Immature natural killer cell (primary cell): ENCODE measurements around the gene SRR. TPM values are rescaled to one million over a fixed set of nuclear protein-coding genes. Genes with fewer than 3 reads are reported as not detected.

Source experiments
- DNase-seq, 3 donors: peaks; one replicate each; pipeline ENCODE4 v3.0.0; 2022; ENCODE audit warnings: mixed read lengths in 1 of 3
- H3K27ac Mint-ChIP-seq, 6 donors: one replicate each; pipeline ENCODE4 v1.8.0; 2020; ENCODE audit warnings: mixed read lengths in 6 of 6, mild to moderate bottlenecking in 5 of 6, inconsistent platforms in 4 of 6, moderate library complexity in 3 of 6
- H3K27me3 Mint-ChIP-seq, 3 donors: one replicate each; pipeline ENCODE4 v1.8.0; 2020 to 2021; ENCODE audit warnings: low read depth in 3 of 3, mild to moderate bottlenecking in 3 of 3, mixed read lengths in 3 of 3, moderate library complexity in 3 of 3, inconsistent platforms in 1 of 3
- H3K36me3 Mint-ChIP-seq, 3 donors: one replicate each; pipeline ENCODE4 v1.8.0; 2020; ENCODE audit warnings: mixed read lengths in 3 of 3, inconsistent platforms in 2 of 3, mild to moderate bottlenecking in 2 of 3
- H3K4me1 Mint-ChIP-seq, 2 donors: one replicate each; pipeline ENCODE4 v1.8.0; 2020; ENCODE audit warnings: inconsistent platforms in 2 of 2, mild to moderate bottlenecking in 2 of 2, mixed read lengths in 2 of 2, moderate library complexity in 1 of 2
- H3K4me3 Mint-ChIP-seq, 5 donors: one replicate each; pipeline ENCODE4 v1.8.0; 2020; ENCODE audit warnings: mild to moderate bottlenecking in 5 of 5, mixed read lengths in 5 of 5, inconsistent platforms in 3 of 5, moderate library complexity in 3 of 5
- H3K9me3 Mint-ChIP-seq, 6 donors: one replicate each; pipeline ENCODE4 v1.8.0; 2020; ENCODE audit warnings: mild to moderate bottlenecking in 6 of 6, mixed read lengths in 6 of 6, inconsistent platforms in 4 of 6, moderate library complexity in 3 of 6
- polyA plus RNA-seq, 3 donors: library from polyadenylated mRNA; unstranded; fragments of 300-500 nt; fragmentation: Illumina TruSeq; gene quantifications; one replicate each; pipeline ENCODE4 v1.2.3, GENCODE V29; 2021

Gene SRR
- polyA plus RNA-seq, 3 donors from 2014 or later: 6.6 to 13.9 (median 8.6) TPM

GRCh38 chr17:2271985-2272702, 31.6 kb upstream of the SRR start:
- Mint-ChIP-seq H3K4me3 (peak overlapping the region; percentile 15 to 75 (median 51)), H3K9me3 (no peaks in the 10 kb centered on the region), H3K27ac (peak overlapping the region; percentile 36 to 69 (median 66)), H3K36me3 (peaks cover 0 to 10% (median 7%) of the 10 kb centered on the region in 3 donors), H3K4me1 (peaks cover 59 to 71% of the 10 kb centered on the region in 2 donors), H3K27me3 (peaks cover 0 to 2% (median 0%) of the 10 kb centered on the region in 3 donors)
- DNase-seq: peak in 2 of 3 donors; percentile 35 to 36

- Mint-ChIP-seq H3K4me3 (peak overlapping the region in 1 of 5 donors; percentile 15), H3K27me3 (peaks cover 0 to 2% (median 0%) of the 10 kb centered on the region in 3 donors), H3K9me3 (no peaks in the 10 kb centered on the region), H3K27ac (peak overlapping the region in 3 of 6 donors; percentile 6 to 16 (median 13)), H3K4me1 (peaks cover 48 to 57% of the 10 kb centered on the region in 2 donors), H3K36me3 (peaks cover 12 to 18% (median 17%) of the 10 kb centered on the region in 3 donors)
- no peak for DNase-seq
These were observed 29.3 kb upstream of the SRR start for GRCh38 chr17:2274414-2274813.

- peaks cover 40 to 44% of the 10 kb centered on the region in 2 donors for H3K4me1 Mint-ChIP-seq
- peaks cover 12 to 25% (median 22%) of the 10 kb centered on the region in 3 donors for H3K36me3 Mint-ChIP-seq
- H3K27ac Mint-ChIP-seq: peak overlapping the region; percentile 34 to 86 (median 58)
- peak in 2 of 3 donors; percentile 32 for DNase-seq
- no peaks in the 10 kb centered on the region for H3K9me3 Mint-ChIP-seq
- peak overlapping the region; percentile 4 to 54 (median 34) for H3K4me3 Mint-ChIP-seq
- no peaks in the 10 kb centered on the region for H3K27me3 Mint-ChIP-seq
These were observed 28.0 kb upstream of the SRR start for GRCh38 chr17:2275722-2276121.

GRCh38 chr17:2277429-2278170, 26.1 kb upstream of the SRR start:
- H3K9me3 Mint-ChIP-seq: no peaks in the 10 kb centered on the region
- H3K4me3 Mint-ChIP-seq: no peak overlapping the region
- peak overlapping the region in 1 of 6 donors; percentile 83 for H3K27ac Mint-ChIP-seq
- peaks cover 0 to 6% (median 0%) of the 10 kb centered on the region in 3 donors for H3K27me3 Mint-ChIP-seq
- H3K4me1 Mint-ChIP-seq: peaks cover 33 to 44% of the 10 kb centered on the region in 2 donors
- DNase-seq: no peak
- H3K36me3 Mint-ChIP-seq: peaks cover 29 to 38% (median 30%) of the 10 kb centered on the region in 3 donors

- H3K27me3 Mint-ChIP-seq: peaks cover 0 to 6% (median 2%) of the 10 kb centered on the region in 3 donors
- no peak for DNase-seq
- peaks cover 36 to 45% (median 39%) of the 10 kb centered on the region in 3 donors for H3K36me3 Mint-ChIP-seq
- no peak overlapping the region for H3K4me3 Mint-ChIP-seq
- H3K4me1 Mint-ChIP-seq: peaks cover 24 to 36% of the 10 kb centered on the region in 2 donors
- peak overlapping the region in 2 of 6 donors; percentile 75 to 80 for H3K27ac Mint-ChIP-seq
- H3K9me3 Mint-ChIP-seq: no peaks in the 10 kb centered on the region
These were observed 24.0 kb upstream of the SRR start for GRCh38 chr17:2279707-2280106.

DNA sequence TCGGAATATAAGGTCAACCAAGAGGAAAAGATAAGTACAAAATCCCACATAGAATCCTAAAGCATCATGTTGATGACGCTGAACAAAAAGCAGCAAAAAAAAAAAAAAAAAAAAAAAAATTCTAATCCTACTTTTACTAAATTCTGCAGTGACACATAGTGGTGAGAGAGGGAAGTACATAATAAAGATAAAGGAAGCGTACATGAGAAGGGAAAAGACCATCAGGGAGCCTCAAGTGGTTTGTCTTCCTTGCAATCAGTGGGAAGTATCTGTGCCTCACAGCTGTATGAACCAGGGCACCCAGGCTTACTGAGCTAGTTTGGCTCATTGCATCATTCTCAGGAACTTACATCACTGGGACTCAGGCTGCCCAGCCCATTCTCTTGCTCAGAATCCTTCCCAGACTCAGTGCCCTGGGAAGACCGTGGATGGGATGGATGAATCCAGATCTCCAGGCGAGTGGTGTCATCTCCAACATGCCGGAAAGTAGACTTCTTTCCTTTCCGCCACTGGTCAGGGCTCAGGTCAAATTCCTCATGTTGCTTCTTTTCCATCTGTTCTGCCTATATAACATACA, 21.4 kb upstream of the SRR start:
- Mint-ChIP-seq H3K4me1 (peaks cover 5 to 15% of the 10 kb centered on the region in 2 donors), H3K27ac (peak overlapping the region; percentile 29 to 90 (median 71)), H3K4me3 (no peak overlapping the region), H3K9me3 (no peaks in the 10 kb centered on the region), H3K27me3 (peaks cover 0 to 6% (median 2%) of the 10 kb centered on the region in 3 donors), H3K36me3 (peaks cover 42 to 52% (median 48%) of the 10 kb centered on the region in 3 donors)
- peak; percentile 57 to 66 (median 61) for DNase-seq

DNA sequence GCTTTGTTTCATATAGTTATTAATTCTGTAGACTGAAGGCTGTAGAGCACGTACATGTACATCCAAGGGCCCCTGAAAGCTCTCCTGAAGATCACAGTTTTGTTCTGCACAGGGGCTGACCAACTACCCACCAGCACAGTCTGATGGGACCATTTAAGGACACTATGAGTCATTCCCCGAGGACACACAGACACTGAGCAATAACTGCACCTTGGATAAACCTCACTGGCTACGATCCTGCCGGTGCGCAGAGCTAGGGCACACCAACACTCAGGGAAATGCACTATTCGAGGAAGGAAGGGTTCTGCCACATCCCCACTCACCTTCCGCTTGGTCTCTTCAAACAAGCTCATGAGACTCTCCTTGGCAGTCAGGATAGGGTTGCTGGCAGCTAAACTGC, 20.4 kb upstream of the SRR start:
- peaks cover 0 to 9% (median 2%) of the 10 kb centered on the region in 3 donors for H3K27me3 Mint-ChIP-seq
- DNase-seq: no peak
- peaks cover 45 to 56% (median 53%) of the 10 kb centered on the region in 3 donors for H3K36me3 Mint-ChIP-seq
- H3K4me3 Mint-ChIP-seq: no peak overlapping the region
- peaks cover 5 to 15% of the 10 kb centered on the region in 2 donors for H3K4me1 Mint-ChIP-seq
- no peaks in the 10 kb centered on the region for H3K9me3 Mint-ChIP-seq
- H3K27ac Mint-ChIP-seq: peak overlapping the region in 2 of 6 donors; percentile 30 to 32

GRCh38 chr17:2289878-2290478, 13.8 kb upstream of the SRR start:
- Mint-ChIP-seq H3K4me3 (no peak overlapping the region), H3K36me3 (peaks cover 22 to 44% (median 32%) of the 10 kb centered on the region in 3 donors), H3K9me3 (no peaks in the 10 kb centered on the region), H3K27me3 (peaks cover 0 to 5% (median 0%) of the 10 kb centered on the region in 3 donors), H3K4me1 (no peaks in the 10 kb centered on the region), H3K27ac (no peak overlapping the region)
- no peak for DNase-seq

DNA sequence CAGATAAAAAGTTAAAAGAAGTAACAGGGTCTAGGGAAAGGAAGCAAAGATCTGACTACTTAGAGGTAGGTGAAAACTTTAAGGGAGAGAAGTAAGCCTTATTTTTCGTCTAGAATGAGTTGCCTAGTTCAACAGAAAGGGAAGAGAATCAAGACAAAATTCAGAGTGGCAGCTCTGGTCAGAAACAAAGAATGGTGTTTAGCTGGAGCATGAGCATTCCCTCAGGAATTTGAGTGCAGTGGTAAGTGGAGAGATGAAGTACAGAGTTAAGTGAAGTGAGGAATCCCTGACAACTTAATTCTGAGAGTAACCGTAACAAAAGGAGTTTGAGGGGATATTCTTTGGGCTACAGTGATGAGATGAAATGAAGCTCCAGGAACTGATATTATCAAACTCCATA, 11.7 kb upstream of the SRR start:
- peak overlapping the region in 1 of 6 donors; percentile 31 for H3K27ac Mint-ChIP-seq
- peaks cover 21 to 51% (median 39%) of the 10 kb centered on the region in 3 donors for H3K36me3 Mint-ChIP-seq
- no peak for DNase-seq
- H3K27me3 Mint-ChIP-seq: peaks cover 0 to 5% (median 0%) of the 10 kb centered on the region in 3 donors
- no peaks in the 10 kb centered on the region for H3K9me3 Mint-ChIP-seq
- peaks cover 10 to 14% of the 10 kb centered on the region in 2 donors for H3K4me1 Mint-ChIP-seq
- H3K4me3 Mint-ChIP-seq: no peak overlapping the region

DNA sequence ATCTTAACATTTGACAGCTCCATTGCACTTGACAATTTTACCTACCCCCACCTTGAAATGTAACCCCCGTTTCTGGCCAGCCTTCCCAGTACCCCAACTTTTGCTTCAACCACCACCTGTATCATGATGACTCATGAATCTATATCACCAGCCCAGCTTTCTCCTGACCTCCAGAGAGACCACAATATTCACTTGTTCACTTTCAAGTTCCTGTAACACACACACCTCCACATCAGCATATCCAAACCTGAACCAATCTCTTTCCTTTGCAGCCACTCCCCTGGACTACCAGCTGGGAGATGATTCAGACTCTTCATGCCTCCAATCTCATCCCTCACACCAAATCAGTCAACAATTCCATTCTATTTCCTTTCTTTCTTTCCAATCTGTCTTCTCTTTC, 8.2 kb upstream of the SRR start:
- Mint-ChIP-seq H3K9me3 (no peaks in the 10 kb centered on the region), H3K36me3 (peaks cover 32 to 59% (median 32%) of the 10 kb centered on the region in 3 donors), H3K27me3 (peaks cover 0 to 2% (median 0%) of the 10 kb centered on the region in 3 donors), H3K4me3 (no peak overlapping the region), H3K27ac (peak overlapping the region in 3 of 6 donors; percentile 1 to 45 (median 19)), H3K4me1 (peaks cover 18 to 33% of the 10 kb centered on the region in 2 donors)
- no peak for DNase-seq

DNA sequence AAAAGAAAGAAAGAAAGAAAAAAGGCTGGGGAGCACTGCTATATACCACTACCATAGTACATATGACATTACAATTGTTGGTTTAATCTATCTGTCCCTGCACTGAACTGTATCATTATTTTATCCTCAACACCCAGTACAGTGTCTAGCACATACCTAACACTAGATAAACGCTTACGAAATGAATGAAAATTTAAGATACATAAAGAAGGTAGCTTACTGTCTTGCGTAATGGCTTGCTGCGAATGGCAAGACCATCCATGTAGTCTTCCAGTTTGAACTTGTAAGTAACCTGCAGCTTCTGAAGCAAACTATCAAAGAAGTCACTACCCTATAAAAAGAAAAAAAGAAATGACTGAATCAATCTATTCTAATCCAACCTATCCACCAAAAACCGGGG, 6.7 kb upstream of the SRR start:
- no peak for DNase-seq

DNA sequence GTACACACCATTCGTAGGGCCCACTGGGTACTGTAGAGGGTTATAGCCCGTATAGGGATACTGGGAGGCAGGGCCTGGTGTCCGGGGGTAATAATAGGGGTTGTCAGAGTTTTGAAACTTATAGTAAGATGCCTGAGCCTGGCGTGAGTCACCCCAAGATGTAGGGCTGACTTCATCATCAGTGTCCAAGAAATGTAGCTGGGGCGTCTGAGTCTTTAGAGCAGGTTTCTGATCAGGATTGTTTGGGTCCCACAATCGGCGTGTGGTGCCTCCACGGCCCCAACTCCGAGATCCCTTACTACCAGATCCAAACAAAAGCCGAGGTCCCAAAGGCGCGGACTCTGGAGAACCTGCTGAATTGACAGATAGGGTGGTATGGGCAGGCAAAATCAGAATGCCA, 4.6 kb upstream of the SRR start:
- peaks cover 20 to 40% (median 25%) of the 10 kb centered on the region in 3 donors for H3K36me3 Mint-ChIP-seq
- H3K27me3 Mint-ChIP-seq: peaks cover 2 to 6% (median 4%) of the 10 kb centered on the region in 3 donors
- no peak for DNase-seq
- no peaks in the 10 kb centered on the region for H3K9me3 Mint-ChIP-seq
- peaks cover 40 to 53% of the 10 kb centered on the region in 2 donors for H3K4me1 Mint-ChIP-seq
- H3K27ac Mint-ChIP-seq: no peak overlapping the region
- no peak overlapping the region for H3K4me3 Mint-ChIP-seq

More for the DNA sequence above, 6.7 kb upstream of the SRR start:
- no peak overlapping the region for H3K4me3 Mint-ChIP-seq
- no peaks in the 10 kb centered on the region for H3K27me3 Mint-ChIP-seq
- H3K4me1 Mint-ChIP-seq: peaks cover 32 to 43% of the 10 kb centered on the region in 2 donors
- H3K36me3 Mint-ChIP-seq: peaks cover 22 to 49% (median 26%) of the 10 kb centered on the region in 3 donors
- no peaks in the 10 kb centered on the region for H3K9me3 Mint-ChIP-seq
- H3K27ac Mint-ChIP-seq: no peak overlapping the region

DNA sequence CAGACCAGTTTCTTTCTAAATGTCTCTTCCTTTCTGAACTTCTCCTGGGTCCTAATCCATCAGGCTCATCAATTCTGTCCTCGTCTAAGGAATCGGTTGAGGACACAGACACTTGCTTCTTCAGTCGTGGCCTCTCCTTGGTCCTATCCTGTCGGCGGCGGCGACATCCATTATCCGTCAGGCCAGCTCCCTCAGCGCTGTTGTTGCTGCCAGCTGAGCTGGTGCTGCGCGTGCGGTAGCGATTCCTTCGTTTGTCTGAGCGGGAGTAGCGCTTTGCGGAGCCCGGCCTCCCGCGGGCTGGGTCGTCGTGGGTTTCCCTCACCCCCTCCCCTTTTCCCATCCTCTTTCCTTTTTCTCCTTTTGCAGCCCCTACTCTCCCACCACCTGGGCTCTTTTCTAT, 4.0 kb upstream of the SRR start:
- DNase-seq: no peak
- Mint-ChIP-seq H3K4me1 (peaks cover 41 to 54% of the 10 kb centered on the region in 2 donors), H3K36me3 (peaks cover 20 to 35% (median 25%) of the 10 kb centered on the region in 3 donors), H3K9me3 (no peaks in the 10 kb centered on the region), H3K4me3 (no peak overlapping the region), H3K27ac (no peak overlapping the region), H3K27me3 (peaks cover 3 to 6% (median 4%) of the 10 kb centered on the region in 3 donors)
